Right cardiac atrium (tissue), 5 donors: Measurements from ENCODE around the gene BMPR1B. TPM values are rescaled to one million over a fixed set of nuclear protein-coding genes. Genes with fewer than 3 reads are reported as not detected.

ENCODE experiments used
- ATAC-seq, 2 donors: fragments of 200-7000 bp; cut with Tn5 transposase; one replicate each; pipeline versions ENCODE4 v1.8.0 to v1.9.1; 2020; ENCODE audit warnings: moderate library complexity in 2 of 2, mild to moderate bottlenecking in 1 of 2
- DNase-seq, 3 donors: peaks; one replicate each; pipeline ENCODE4 v3.0.0-alpha.2; 2020
- H3K27ac ChIP-seq: one replicate; pipeline ENCODE4 v1.5.1; 2013; ENCODE audit warnings: mild to moderate bottlenecking, low read length, control low read depth, moderate library complexity
- H3K27me3 ChIP-seq: one replicate; pipeline ENCODE4 v1.6.1; 2013; ENCODE audit not compliant: control insufficient read depth, insufficient read depth
- H3K4me1 ChIP-seq: one replicate; pipeline ENCODE4 v1.6.1; 2013; ENCODE audit warnings: low read length; ENCODE audit not compliant: control insufficient read depth, insufficient read depth
- H3K4me3 ChIP-seq: one replicate; pipeline ENCODE4 v1.5.1; 2013; ENCODE audit warnings: low read length, control low read depth
- H3K9me3 ChIP-seq: one replicate; pipeline ENCODE4 v1.6.1; 2013; ENCODE audit warnings: low read length; ENCODE audit not compliant: control insufficient read depth
- WGBS: extraction: QIAGEN DNeasy Blood & Tissue Kit; methylation state at CpG from one replicate; pipeline ENCODE4 v1.1.7; 2013; 5-methylcytosine and 5-hydroxymethylcytosine counted together
- intact Hi-C, 4 donors: fragments of 100-400 bp; cut with DNase I; formaldehyde crosslinking; loops; one replicate each; pipeline versions ENCODE4 v1.11.0 to v1.14.0; 2022 to 2023
- polyA plus RNA-seq: library from polyadenylated mRNA; stranded (reverse); fragments of 200-250 nt; gene quantifications from one replicate; pipeline ENCODE4 v1.2.3, GENCODE V29; 2013
- total RNA-seq, 4 donors: library from RNA; stranded (reverse); fragmentation: NEBNext Ultra II Directional; extraction: Animal tissue kit (Norgen Biotek cat#: 25700); gene quantifications; one replicate each; pipeline ENCODE4 v1.2.1, GENCODE V29; 2021
- donor health status: healthy with polysubstance abuse.
- donor health status: DM: no; HTN: yes; CAD: no.
- donor health status: DM: no; HTN: no; CAD: no.
- donor health status: DM: no; HTN: yes; CAD: no; lungs with severe emphysema.
- donor health status: DM: yes; HTN: yes; CAD: no.

Gene BMPR1B
- total and polyA plus RNA-seq, 5 donors: 0.20 to 1.5 (median 0.88) TPM

DNA sequence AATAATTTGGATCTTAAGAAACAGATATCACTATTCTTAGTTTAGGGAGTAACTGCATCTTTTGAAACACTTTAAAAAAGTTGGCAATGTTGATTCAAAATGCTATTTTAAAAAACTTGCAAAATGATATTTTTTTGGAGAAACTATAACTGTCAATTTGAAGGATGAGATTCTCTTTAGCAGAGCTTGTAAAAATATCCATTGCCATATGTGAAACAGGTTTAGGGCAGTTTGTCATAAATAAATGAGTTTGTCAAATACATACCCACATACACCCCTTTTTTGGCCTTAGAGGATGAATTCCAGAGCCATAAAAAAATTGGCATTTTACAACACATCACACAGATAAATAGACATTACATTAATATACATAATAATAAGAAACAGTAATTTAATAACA is 174.6 kb downstream of the BMPR1B start:
- Histone ChIP-seq H3K4me1 (no peaks in the 10 kb centered on the region), H3K27me3 (no peaks in the 10 kb centered on the region), H3K4me3 (no peak overlapping the region), H3K9me3 (no peaks in the 10 kb centered on the region), H3K27ac (no peak overlapping the region)
- intact Hi-C loops: no loop called here
- ATAC-seq (no peak), DNase-seq (no peak)

DNA sequence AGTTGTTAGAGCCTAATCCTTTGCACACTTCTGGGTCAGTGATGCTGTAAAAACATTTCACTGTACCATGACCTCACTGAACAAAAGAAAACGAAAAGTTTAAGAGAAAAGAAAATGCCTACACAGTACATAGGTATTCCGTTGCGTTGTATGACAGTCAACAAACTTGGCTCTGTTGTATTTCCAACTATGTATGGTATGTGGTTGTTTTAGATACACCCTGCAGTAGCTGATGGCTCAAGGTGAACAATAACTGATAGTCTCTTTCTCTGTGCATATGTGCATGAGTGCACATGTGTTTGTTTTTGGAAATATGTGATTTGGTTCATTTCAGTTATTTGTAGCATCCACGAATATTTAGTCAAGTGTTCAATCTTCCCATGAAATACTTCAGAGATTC is 176.0 kb downstream of the BMPR1B start:
- Histone ChIP-seq H3K4me3 (no peak overlapping the region), H3K4me1 (no peaks in the 10 kb centered on the region), H3K27ac (no peak overlapping the region), H3K27me3 (no peaks in the 10 kb centered on the region), H3K9me3 (no peaks in the 10 kb centered on the region)
- intact Hi-C loops: no loop called here
- WGBS: 61% methylated on average over 4 of the region's 4 CpGs
- DNase-seq (no peak), ATAC-seq (no peak)

DNA sequence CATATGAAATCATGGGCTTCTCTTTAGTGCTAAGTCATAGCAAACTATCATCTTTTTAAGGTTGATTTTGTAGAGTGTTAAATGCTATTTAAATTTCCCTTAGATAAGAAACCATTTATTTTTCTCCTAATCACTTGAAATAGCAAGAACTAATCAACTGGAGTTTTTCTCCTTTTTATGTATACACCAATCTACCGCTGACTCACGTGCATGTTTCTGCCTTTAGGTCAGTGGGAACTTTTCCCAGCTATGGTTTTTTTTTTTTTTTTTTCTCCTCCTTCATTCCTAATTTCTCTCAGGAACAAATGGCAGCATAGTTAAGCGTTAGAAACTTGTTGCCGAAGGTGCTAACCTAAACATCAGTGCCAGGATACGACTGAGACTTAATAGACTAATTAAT is 176.4 kb downstream of the BMPR1B start:
- WGBS: 56% methylated on average over 5 of the region's 5 CpGs
- Histone ChIP-seq H3K4me3 (no peak overlapping the region), H3K4me1 (no peaks in the 10 kb centered on the region), H3K27me3 (no peaks in the 10 kb centered on the region), H3K9me3 (no peaks in the 10 kb centered on the region), H3K27ac (no peak overlapping the region)
- ATAC-seq (no peak), DNase-seq (no peak)
- intact Hi-C loops: no loop called here

DNA sequence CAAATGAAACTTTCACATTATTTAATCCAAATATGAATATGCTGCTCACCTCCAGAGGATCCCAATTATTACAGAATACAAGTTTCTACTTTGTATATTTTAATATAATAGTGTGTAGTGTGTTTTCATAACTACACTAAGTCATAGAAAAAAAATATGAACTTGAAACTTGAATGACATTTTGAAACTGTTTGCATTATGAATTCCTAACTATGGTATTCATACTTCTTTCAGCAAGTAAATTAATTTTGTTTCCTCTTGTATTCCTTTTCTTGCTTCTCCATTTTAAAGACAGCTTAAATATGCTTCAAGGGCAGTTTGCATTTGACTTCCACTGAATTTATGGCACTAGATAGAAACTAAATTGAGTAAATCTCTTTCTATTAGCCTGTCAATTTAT is 177.1 kb downstream of the BMPR1B start:
- Histone ChIP-seq H3K4me1 (no peaks in the 10 kb centered on the region), H3K27ac (no peak overlapping the region), H3K27me3 (no peaks in the 10 kb centered on the region), H3K4me3 (no peak overlapping the region), H3K9me3 (no peaks in the 10 kb centered on the region)
- intact Hi-C loops: no loop called here
- DNase-seq (no peak), ATAC-seq (no peak)

DNA sequence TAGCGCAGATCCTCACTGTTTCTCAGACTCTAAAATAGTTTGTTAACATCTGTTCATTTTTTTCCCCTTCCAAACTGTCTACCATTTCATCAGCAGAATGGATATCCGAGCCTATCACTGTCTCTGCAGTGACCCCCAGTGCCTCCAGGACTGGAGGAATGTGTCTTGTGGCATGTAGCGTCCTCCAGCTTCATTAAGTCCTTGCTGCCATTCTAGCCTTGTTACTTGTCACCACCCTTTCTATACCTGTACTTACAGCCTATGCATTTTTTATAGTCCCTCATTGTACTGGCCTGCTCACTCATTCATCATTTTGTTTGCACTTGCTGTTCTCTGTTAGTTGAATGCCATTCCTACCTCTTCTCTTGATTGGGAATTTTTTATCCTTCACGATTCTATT is 179.1 kb downstream of the BMPR1B start:
- H3K4me3 ChIP-seq: no peak overlapping the region
- no peaks in the 10 kb centered on the region for H3K27me3 ChIP-seq
- 70% methylated on average over 4 of the region's 4 CpGs for WGBS
- H3K4me1 ChIP-seq: no peaks in the 10 kb centered on the region
- no peak for ATAC-seq
- H3K27ac ChIP-seq: no peak overlapping the region
- no peaks in the 10 kb centered on the region for H3K9me3 ChIP-seq
- no peak for DNase-seq
- intact Hi-C loops: no loop called here

DNA sequence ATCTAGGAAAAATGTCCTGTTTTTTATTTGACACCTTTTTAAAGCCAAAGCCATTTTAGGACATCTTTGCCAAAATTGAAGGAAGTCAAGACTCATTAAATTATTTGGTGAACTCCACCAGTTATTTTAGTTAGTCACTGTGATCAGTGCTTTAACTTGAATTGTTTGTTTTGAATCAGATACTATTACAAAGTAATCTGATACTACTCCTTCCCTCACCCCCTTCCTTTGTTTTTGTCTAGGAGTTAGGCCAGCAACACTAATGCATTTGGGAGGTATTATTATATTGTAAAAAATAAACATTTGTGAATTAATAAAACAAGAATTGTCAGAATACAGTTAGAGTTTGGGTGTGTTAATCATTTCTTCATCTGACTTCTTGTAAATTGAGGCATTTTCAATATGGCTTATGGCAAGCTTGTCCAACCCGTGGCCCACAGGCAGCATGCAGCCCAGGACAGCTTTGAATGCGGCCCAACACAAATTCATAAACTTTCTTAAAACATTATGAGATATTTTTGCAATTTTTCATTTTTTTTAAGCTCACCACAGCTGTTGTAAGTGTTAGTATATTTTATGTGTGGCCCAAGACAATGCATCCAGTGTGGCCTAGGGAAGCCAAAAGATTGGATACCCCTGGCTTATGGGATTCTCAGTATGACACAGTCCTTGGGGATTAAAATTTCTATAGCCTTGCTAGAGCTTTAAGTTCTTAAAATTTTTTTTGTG is 182.2 kb downstream of the BMPR1B start:
- 92% methylated on average over 2 of the region's 2 CpGs for WGBS
- DNase-seq: no peak
- Histone ChIP-seq H3K4me3 (no peak overlapping the region), H3K27me3 (no peaks in the 10 kb centered on the region), H3K9me3 (no peaks in the 10 kb centered on the region), H3K27ac (no peak overlapping the region), H3K4me1 (no peaks in the 10 kb centered on the region)
- intact Hi-C loops: no loop called here
- no peak for ATAC-seq

DNA sequence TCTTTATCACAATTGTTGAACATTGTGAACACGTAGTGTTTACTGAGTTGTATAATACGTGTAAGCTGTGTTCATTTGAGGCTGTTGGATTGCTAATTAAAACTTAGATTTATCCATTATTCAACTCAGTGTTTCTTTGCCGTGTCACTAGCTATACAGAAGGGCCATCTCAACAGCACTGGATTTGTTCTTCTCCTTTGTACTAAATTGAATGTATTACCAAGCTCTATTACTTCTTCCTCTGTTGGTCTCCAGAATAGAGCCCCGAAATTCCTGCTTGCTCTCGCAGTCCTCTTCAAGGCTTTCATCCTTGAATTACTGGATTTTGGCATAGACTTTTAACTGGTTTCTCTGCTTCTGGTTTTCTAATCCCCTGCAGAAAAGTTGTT is 182.8 kb downstream of the BMPR1B start:
- H3K4me3 ChIP-seq: no peak overlapping the region
- 86% methylated on average over 5 of the region's 5 CpGs for WGBS
- ATAC-seq (no peak), DNase-seq (no peak)
- intact Hi-C loops: no loop called here
- no peaks in the 10 kb centered on the region for H3K27me3 ChIP-seq
- H3K9me3 ChIP-seq: no peaks in the 10 kb centered on the region
- H3K27ac ChIP-seq: no peak overlapping the region
- H3K4me1 ChIP-seq: no peaks in the 10 kb centered on the region

DNA sequence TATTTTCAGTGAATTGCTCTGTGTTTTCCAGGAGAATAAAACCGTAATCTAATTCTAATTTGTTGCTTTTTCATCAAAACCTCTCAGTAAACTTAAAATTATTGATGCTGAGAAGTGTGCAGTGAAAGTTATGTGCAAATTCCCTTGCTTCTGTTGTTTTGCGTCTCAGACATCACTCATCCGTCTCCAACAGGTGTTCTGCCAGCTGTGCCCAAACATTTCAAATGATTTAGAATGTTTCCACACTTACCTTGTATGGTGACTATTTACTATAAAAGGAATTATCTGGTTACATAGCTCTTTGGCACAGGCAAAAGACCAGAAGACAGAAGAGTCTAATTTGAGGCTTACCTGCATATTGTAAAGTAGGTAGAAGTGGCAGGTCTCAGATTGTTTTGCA is 184.0 kb downstream of the BMPR1B start:
- DNase-seq: no peak
- Histone ChIP-seq H3K4me3 (no peak overlapping the region), H3K27me3 (no peaks in the 10 kb centered on the region), H3K27ac (no peak overlapping the region), H3K4me1 (no peaks in the 10 kb centered on the region), H3K9me3 (no peaks in the 10 kb centered on the region)
- no peak for ATAC-seq
- intact Hi-C loops: no loop called here
- 84% methylated on average over 3 of the region's 3 CpGs for WGBS

DNA sequence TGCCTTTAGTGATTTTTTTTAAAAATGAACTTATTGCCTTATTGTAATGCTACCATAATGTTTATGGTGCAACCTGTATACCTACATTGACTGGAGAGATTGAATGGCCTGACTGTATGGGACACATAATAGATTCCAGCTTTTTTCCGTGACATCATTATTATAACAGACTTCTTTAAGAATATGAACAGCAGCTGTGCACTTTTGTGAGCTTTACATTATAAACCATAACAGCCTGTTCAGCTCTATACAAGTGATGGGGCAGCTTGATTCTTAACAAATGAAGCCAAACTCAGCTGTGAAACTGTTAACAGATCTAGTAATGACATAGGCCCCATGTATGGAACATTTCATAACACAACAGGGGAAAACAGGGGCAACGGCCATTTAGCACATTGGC is 187.0 kb downstream of the BMPR1B start:
- ATAC-seq (no peak), DNase-seq (no peak)
- Histone ChIP-seq H3K27ac (no peak overlapping the region), H3K27me3 (no peaks in the 10 kb centered on the region), H3K4me3 (no peak overlapping the region), H3K9me3 (no peaks in the 10 kb centered on the region), H3K4me1 (no peaks in the 10 kb centered on the region)
- intact Hi-C loops: no loop called here
- WGBS: 82% methylated on average over 2 of the region's 2 CpGs

DNA sequence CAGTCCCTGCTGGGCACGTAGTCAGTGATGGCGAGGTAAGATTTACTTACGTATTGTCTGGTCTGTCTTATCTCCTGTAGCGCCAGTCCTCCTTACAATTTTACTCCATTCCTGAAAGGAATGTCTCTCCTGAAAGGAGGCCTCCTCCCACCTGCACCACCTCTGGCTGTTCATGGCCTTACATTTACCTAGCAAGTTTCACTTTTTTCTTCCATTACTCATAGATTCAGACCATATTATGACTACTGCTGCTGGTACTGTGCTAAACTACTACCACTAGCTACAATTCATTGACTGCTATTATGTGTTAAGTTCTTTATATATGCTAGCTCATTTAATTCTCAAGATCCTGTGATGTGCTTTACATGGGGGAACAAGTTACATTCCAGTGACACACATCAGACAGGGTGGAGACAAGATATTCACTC is 189.9 kb downstream of the BMPR1B start:
- ATAC-seq: no peak
- intact Hi-C loops: no loop called here

DNA sequence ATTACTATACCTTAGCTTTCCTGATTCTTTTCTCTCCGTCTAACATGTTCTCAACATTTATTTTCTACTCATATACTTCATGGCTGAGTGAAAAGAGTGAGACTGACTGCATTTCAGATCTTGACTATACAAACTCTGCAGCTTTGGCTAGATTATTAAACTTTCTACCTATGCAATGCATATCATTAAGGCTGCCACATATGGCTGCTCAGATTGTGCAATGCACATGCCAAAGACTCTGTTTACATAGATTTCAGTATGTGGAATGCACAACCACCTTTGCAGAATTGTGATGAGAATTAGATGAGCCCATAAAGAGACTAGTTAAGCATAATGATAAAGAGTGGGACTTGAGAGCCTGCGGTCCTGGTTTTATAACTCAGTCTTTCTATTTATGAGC is 196.5 kb downstream of the BMPR1B start:
- ATAC-seq (no peak), DNase-seq (no peak)
- no peak overlapping the region for H3K4me3 ChIP-seq
- H3K27me3 ChIP-seq: no peaks in the 10 kb centered on the region
- WGBS: 92% methylated on average over 2 of the region's 2 CpGs
- intact Hi-C loops: no loop called here
- H3K9me3 ChIP-seq: no peaks in the 10 kb centered on the region
- H3K4me1 ChIP-seq: no peaks in the 10 kb centered on the region
- H3K27ac ChIP-seq: no peak overlapping the region

More for the DNA sequence above, 189.9 kb downstream of the BMPR1B start:
- DNase-seq: no peak
- no peaks in the 10 kb centered on the region for H3K9me3 ChIP-seq
- no peaks in the 10 kb centered on the region for H3K27me3 ChIP-seq
- no peak overlapping the region for H3K4me3 ChIP-seq
- no peaks in the 10 kb centered on the region for H3K4me1 ChIP-seq
- H3K27ac ChIP-seq: no peak overlapping the region
- 54% methylated on average over 4 of the region's 4 CpGs for WGBS

DNA sequence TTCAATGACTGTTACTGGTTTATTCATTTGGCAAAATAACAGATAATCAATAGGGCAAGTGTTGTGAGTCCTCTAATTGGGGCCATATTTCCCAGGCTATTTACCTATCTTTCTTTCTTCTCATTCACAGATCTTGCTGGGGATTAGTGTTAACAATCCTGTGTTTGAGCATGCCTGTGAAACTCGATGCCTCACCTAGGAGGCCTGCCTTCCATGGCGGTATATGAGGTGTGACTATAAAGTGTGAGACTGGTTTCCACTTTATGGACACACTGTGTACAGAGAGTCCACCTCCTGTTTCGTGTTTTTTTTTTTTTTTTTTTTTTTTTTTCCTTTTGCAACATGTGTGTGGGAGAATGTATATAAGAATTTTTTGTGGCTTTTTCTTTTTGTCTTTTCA is 199.3 kb downstream of the BMPR1B start:
- H3K27me3 ChIP-seq: no peaks in the 10 kb centered on the region
- no peak overlapping the region for H3K4me3 ChIP-seq
- no peaks in the 10 kb centered on the region for H3K9me3 ChIP-seq
- intact Hi-C loops: no loop called here
- WGBS: 66% methylated on average over 3 of the region's 3 CpGs
- no peak for ATAC-seq
- no peak for DNase-seq
- H3K27ac ChIP-seq: no peak overlapping the region
- H3K4me1 ChIP-seq: no peaks in the 10 kb centered on the region
